CD4-positive, CD25-positive, alpha-beta regulatory T cell (primary cell): ENCODE measurements around the gene ANKS1B. TPM values are rescaled to one million over a fixed set of nuclear protein-coding genes. Genes with fewer than 3 reads are reported as not detected.

Source experiments
- ATAC-seq, 2 donors: fragments of 150-1000 bp; cut with Tn5 transposase; one replicate each; pipeline ENCODE4 v1.10.0; 2021; ENCODE audit warnings: low read depth in 2 of 2, moderate number of reproducible peaks in 2 of 2, moderate library complexity in 1 of 2
- DNase-seq, 3 donors: peaks; one replicate each; pipeline versions ENCODE4 v3.0.0 to v3.0.0-alpha.2; 2012 to 2022; ENCODE audit warnings: mixed read lengths in 1 of 3
- H3K27ac ChIP-seq: one replicate; pipeline ENCODE4 v1.7.0; 2013; ENCODE audit warnings: mild to moderate bottlenecking, low read length; ENCODE audit not compliant: insufficient read depth, poor library complexity, severe bottlenecking
- H3K27me3 ChIP-seq: one replicate; pipeline ENCODE4 v1.7.0; 2013; ENCODE audit warnings: low read length; ENCODE audit not compliant: control insufficient read depth, insufficient read depth
- H3K36me3 ChIP-seq: one replicate; pipeline ENCODE4 v1.7.0; 2013; ENCODE audit warnings: mild to moderate bottlenecking, low read length, moderate library complexity; ENCODE audit not compliant: control insufficient read depth, insufficient read depth
- H3K4me1 ChIP-seq: 2 replicates; pipeline ENCODE4 v1.7.0; 2013; ENCODE audit warnings: mild to moderate bottlenecking, low read length; ENCODE audit not compliant: insufficient read depth, control insufficient read depth, poor library complexity, severe bottlenecking
- H3K4me3 ChIP-seq: one replicate; pipeline ENCODE4 v1.7.0; 2013; ENCODE audit warnings: low read depth, mild to moderate bottlenecking, low read length, moderate library complexity
- H3K9me3 ChIP-seq, 2 experiments: 1 replicate in 1 of 2; 2 replicates in 1 of 2; pipeline ENCODE4 v1.7.0; 2013; ENCODE audit warnings: low read length in 2 of 2, mild to moderate bottlenecking in 1 of 2, moderate library complexity in 1 of 2; ENCODE audit not compliant: control insufficient read depth in 2 of 2
- H3K27ac Mint-ChIP-seq, 3 donors: one replicate each; pipeline ENCODE4 v1.8.0; 2020 to 2022; ENCODE audit warnings: mild to moderate bottlenecking in 3 of 3, mixed read lengths in 3 of 3, moderate library complexity in 2 of 3
- H3K27me3 Mint-ChIP-seq: one replicate; pipeline ENCODE4 v1.8.0; 2022; ENCODE audit warnings: mild to moderate bottlenecking, mixed read lengths
- H3K36me3 Mint-ChIP-seq: one replicate; pipeline ENCODE4 v1.8.0; 2020; ENCODE audit warnings: mixed read lengths
- H3K4me1 Mint-ChIP-seq, 4 donors: one replicate each; pipeline ENCODE4 v1.8.0; 2020 to 2022; ENCODE audit warnings: mixed read lengths in 4 of 4, mild to moderate bottlenecking in 1 of 4
- H3K4me3 Mint-ChIP-seq, 4 donors: one replicate each; pipeline ENCODE4 v1.8.0; 2020 to 2022; ENCODE audit warnings: mild to moderate bottlenecking in 4 of 4, mixed read lengths in 4 of 4, moderate library complexity in 3 of 4
- H3K9me3 Mint-ChIP-seq, 7 donors: one replicate each; pipeline ENCODE4 v1.8.0; 2020 to 2022; ENCODE audit warnings: mixed read lengths in 7 of 7, mild to moderate bottlenecking in 3 of 7, moderate library complexity in 2 of 7
- polyA plus RNA-seq, 4 donors: library from polyadenylated mRNA; unstranded; fragments of 300-500 nt; fragmentation: Illumina TruSeq; gene quantifications; one replicate each; pipeline ENCODE4 v1.2.3, GENCODE V29; 2021
- total RNA-seq: library from RNA; stranded (reverse); gene quantifications from one replicate; pipeline ENCODE4 v1.2.3, GENCODE V29; 2022

The ANKS1B gene
- total and polyA plus RNA-seq, 5 donors from 2014 or later = 4.0 to 15.9 (median 9.5) TPM

- Histone ChIP-seq H3K4me1 (no peaks in the 10 kb centered on the region), H3K4me3 (no peak overlapping the region), H3K9me3 (no peaks in the 10 kb centered on the region), H3K27ac (no peak overlapping the region), H3K27me3 (no peaks in the 10 kb centered on the region), H3K36me3 (no peaks in the 10 kb centered on the region)
- H3K36me3 Mint-ChIP-seq = no peaks in the 10 kb centered on the region
- no peak overlapping the region for H3K27ac Mint-ChIP-seq
- ATAC-seq (no peak), DNase-seq (no peak)
- H3K4me3 Mint-ChIP-seq = no peak overlapping the region
- H3K9me3 Mint-ChIP-seq = peaks cover 0 to 1% (median 0%) of the 10 kb centered on the region in 7 donors
- H3K4me1 Mint-ChIP-seq = peaks cover 0 to 2% (median 0%) of the 10 kb centered on the region in 4 donors
- no peaks in the 10 kb centered on the region for H3K27me3 Mint-ChIP-seq
Observed at GRCh38 chr12:98997899-98998298, 986.8 kb downstream of the ANKS1B start.

- Mint-ChIP-seq H3K9me3 (peaks cover 0 to 10% (median 2%) of the 10 kb centered on the region in 7 donors), H3K4me1 (no peaks in the 10 kb centered on the region), H3K4me3 (no peak overlapping the region), H3K27ac (no peak overlapping the region), H3K27me3 (peaks cover 19% of the 10 kb centered on the region), H3K36me3 (no peaks in the 10 kb centered on the region)
- no peak overlapping the region for H3K4me3 ChIP-seq
- no peaks in the 10 kb centered on the region for H3K36me3 ChIP-seq
- no peak for DNase-seq
- no peaks in the 10 kb centered on the region for H3K4me1 ChIP-seq
- H3K9me3 ChIP-seq = no peaks in the 10 kb centered on the region
- ATAC-seq = no peak
- no peak overlapping the region for H3K27ac ChIP-seq
- peaks cover 6% of the 10 kb centered on the region for H3K27me3 ChIP-seq
Observed at GRCh38 chr12:98990648-98991047, 994.1 kb downstream of the ANKS1B start.

GRCh38 chr12:98985156-98985555 is 999.6 kb downstream of the ANKS1B start:
- no peaks in the 10 kb centered on the region for H3K36me3 ChIP-seq
- peaks cover 6% of the 10 kb centered on the region for H3K27me3 Mint-ChIP-seq
- H3K36me3 Mint-ChIP-seq = no peaks in the 10 kb centered on the region
- H3K9me3 ChIP-seq = peaks cover 0 to 4% of the 10 kb centered on the region in 2 experiments
- H3K27ac ChIP-seq = no peak overlapping the region
- H3K4me3 ChIP-seq = no peak overlapping the region
- no peak overlapping the region for H3K4me3 Mint-ChIP-seq
- no peak for DNase-seq
- no peak overlapping the region for H3K27ac Mint-ChIP-seq
- H3K27me3 ChIP-seq = peaks cover 4% of the 10 kb centered on the region
- no peaks in the 10 kb centered on the region for H3K4me1 ChIP-seq
- peaks cover 0 to 15% (median 2%) of the 10 kb centered on the region in 7 donors for H3K9me3 Mint-ChIP-seq
- ATAC-seq = no peak
- H3K4me1 Mint-ChIP-seq = peaks cover 0 to 3% (median 0%) of the 10 kb centered on the region in 4 donors

- DNase-seq (no peak), ATAC-seq (no peak)
- Mint-ChIP-seq H3K27me3 (peaks cover 4% of the 10 kb centered on the region), H3K9me3 (peaks cover 0 to 15% (median 4%) of the 10 kb centered on the region in 7 donors), H3K36me3 (no peaks in the 10 kb centered on the region), H3K4me3 (no peak overlapping the region), H3K4me1 (peaks cover 0 to 3% (median 0%) of the 10 kb centered on the region in 4 donors), H3K27ac (no peak overlapping the region)
- peaks cover 0 to 4% of the 10 kb centered on the region in 2 experiments for H3K9me3 ChIP-seq
- H3K27ac ChIP-seq = no peak overlapping the region
- H3K4me3 ChIP-seq = no peak overlapping the region
- peaks cover 4% of the 10 kb centered on the region for H3K27me3 ChIP-seq
- no peaks in the 10 kb centered on the region for H3K4me1 ChIP-seq
- no peaks in the 10 kb centered on the region for H3K36me3 ChIP-seq
Observed at GRCh38 chr12:98983647-98984046, 1001.1 kb downstream of the ANKS1B start.

- H3K36me3 ChIP-seq = no peaks in the 10 kb centered on the region
- H3K27me3 ChIP-seq = no peaks in the 10 kb centered on the region
- H3K9me3 ChIP-seq = peaks cover 0 to 4% of the 10 kb centered on the region in 2 experiments
- ATAC-seq (no peak), DNase-seq (no peak)
- no peak overlapping the region for H3K4me3 ChIP-seq
- Mint-ChIP-seq H3K4me1 (peaks cover 0 to 3% (median 0%) of the 10 kb centered on the region in 4 donors), H3K4me3 (no peak overlapping the region), H3K9me3 (peaks cover 0 to 5% (median 2%) of the 10 kb centered on the region in 7 donors), H3K27ac (no peak overlapping the region), H3K27me3 (peaks cover 9% of the 10 kb centered on the region), H3K36me3 (no peaks in the 10 kb centered on the region)
- no peak overlapping the region for H3K27ac ChIP-seq
- no peaks in the 10 kb centered on the region for H3K4me1 ChIP-seq
Observed at GRCh38 chr12:98980508-98980907, 1004.2 kb downstream of the ANKS1B start.

- Histone ChIP-seq H3K27ac (no peak overlapping the region), H3K9me3 (no peaks in the 10 kb centered on the region), H3K27me3 (no peaks in the 10 kb centered on the region), H3K36me3 (no peaks in the 10 kb centered on the region), H3K4me1 (no peaks in the 10 kb centered on the region), H3K4me3 (no peak overlapping the region)
- no peaks in the 10 kb centered on the region for H3K36me3 Mint-ChIP-seq
- H3K9me3 Mint-ChIP-seq = peaks cover 0 to 5% (median 0%) of the 10 kb centered on the region in 7 donors
- no peaks in the 10 kb centered on the region for H3K4me1 Mint-ChIP-seq
- ATAC-seq = no peak
- peaks cover 13% of the 10 kb centered on the region for H3K27me3 Mint-ChIP-seq
- DNase-seq = no peak
- no peak overlapping the region for H3K4me3 Mint-ChIP-seq
- no peak overlapping the region for H3K27ac Mint-ChIP-seq
Observed at GRCh38 chr12:98977186-98977585, 1007.5 kb downstream of the ANKS1B start.

- H3K27ac Mint-ChIP-seq = no peak overlapping the region
- Histone ChIP-seq H3K4me1 (no peaks in the 10 kb centered on the region), H3K36me3 (no peaks in the 10 kb centered on the region), H3K27ac (no peak overlapping the region), H3K27me3 (no peaks in the 10 kb centered on the region), H3K9me3 (no peaks in the 10 kb centered on the region), H3K4me3 (no peak overlapping the region)
- no peak for ATAC-seq
- peaks cover 0 to 5% (median 0%) of the 10 kb centered on the region in 7 donors for H3K9me3 Mint-ChIP-seq
- no peaks in the 10 kb centered on the region for H3K36me3 Mint-ChIP-seq
- no peak overlapping the region for H3K4me3 Mint-ChIP-seq
- no peak for DNase-seq
- no peaks in the 10 kb centered on the region for H3K4me1 Mint-ChIP-seq
- H3K27me3 Mint-ChIP-seq = peaks cover 17% of the 10 kb centered on the region
Observed at GRCh38 chr12:98974767-98975381, 1009.9 kb downstream of the ANKS1B start.

GRCh38 chr12:98973395-98973794 is 1011.3 kb downstream of the ANKS1B start:
- Histone ChIP-seq H3K27ac (no peak overlapping the region), H3K4me1 (no peaks in the 10 kb centered on the region), H3K9me3 (no peaks in the 10 kb centered on the region), H3K36me3 (no peaks in the 10 kb centered on the region), H3K27me3 (no peaks in the 10 kb centered on the region), H3K4me3 (no peak overlapping the region)
- DNase-seq (no peak), ATAC-seq (no peak)
- Mint-ChIP-seq H3K36me3 (no peaks in the 10 kb centered on the region), H3K4me3 (no peak overlapping the region), H3K27me3 (peaks cover 14% of the 10 kb centered on the region), H3K9me3 (peaks cover 0 to 2% (median 0%) of the 10 kb centered on the region in 7 donors), H3K27ac (no peak overlapping the region), H3K4me1 (no peaks in the 10 kb centered on the region)
